Kidney (tissue), 14 donors: ENCODE results near the gene LRCOL1. TPM values are rescaled to one million over a fixed set of nuclear protein-coding genes. Genes with fewer than 3 reads are reported as not detected.

ENCODE experiments used
- DNase-seq, 5 donors: peaks; one replicate each; pipeline ENCODE4 v3.0.0-alpha.2; 2013 to 2020
- FAIRE-seq: peaks from 2 replicates; lab custom pipeline; 2012; peaks lifted over from hg19 to GRCh38; lab: Jason Lieb, UNC
- H3K27ac ChIP-seq, 2 donors: one replicate each; pipeline ENCODE4 v1.7.0; 2013; ENCODE audit warnings: low read depth in 2 of 2, low read length in 2 of 2, inconsistent platforms in 1 of 2
- H3K27me3 ChIP-seq: one replicate; pipeline ENCODE4 v1.7.1; 2013; ENCODE audit warnings: low read length, inconsistent platforms; ENCODE audit not compliant: control insufficient read depth, insufficient read depth
- H3K36me3 ChIP-seq, 3 donors: one replicate each; pipeline versions ENCODE4 v1.7.0 to v1.7.1; 2013; ENCODE audit warnings: low read length in 3 of 3, control low read depth in 1 of 3, inconsistent platforms in 1 of 3; ENCODE audit not compliant: insufficient read depth in 3 of 3, control insufficient read depth in 2 of 3
- H3K4me1 ChIP-seq, 3 donors: one replicate each; pipeline versions ENCODE4 v1.7.0 to v1.7.1; 2013; ENCODE audit warnings: low read length in 3 of 3, inconsistent platforms in 1 of 3, low read depth in 1 of 3; ENCODE audit not compliant: control insufficient read depth in 2 of 3, insufficient read depth in 2 of 3
- H3K4me3 ChIP-seq, 3 donors: one replicate each; pipeline versions ENCODE4 v1.7.0 to v1.8.1; 2013; ENCODE audit warnings: low read length in 3 of 3, control low read depth in 1 of 3, inconsistent platforms in 1 of 3
- H3K9ac ChIP-seq, 3 donors: one replicate each; pipeline versions ENCODE4 v1.7.0 to v1.7.1; 2013; ENCODE audit warnings: low read length in 3 of 3, control low read depth in 1 of 3, inconsistent platforms in 1 of 3
- H3K9me3 ChIP-seq, 3 donors: one replicate each; pipeline versions ENCODE4 v1.7.0 to v1.7.1; 2013; ENCODE audit warnings: low read length in 3 of 3, control low read depth in 1 of 3, inconsistent platforms in 1 of 3; ENCODE audit not compliant: control insufficient read depth in 2 of 3, insufficient read depth in 1 of 3
- CTCF ChIP-seq: IDR thresholded peaks from 3 replicates; pipeline ENCODE4 v1.5.1; 2012; ENCODE audit warnings: mild to moderate bottlenecking, moderate library complexity, borderline replicate concordance; ENCODE audit not compliant: insufficient read depth; ENCODE audit errors: extremely low read depth
- intact Hi-C: fragments of 100-400 bp; cut with DNase I; formaldehyde crosslinking; loops from one replicate; pipeline ENCODE4 v1.11.1; 2022
- polyA plus RNA-seq: library from polyadenylated mRNA; stranded (reverse); fragments of 350-450 nt; fragmentation: Illumina TruSeq; extraction: RNeasy Lipid Tissue Mini Kit (QIAGEN cat#74804); gene quantifications from one replicate; pipeline ENCODE4 v1.2.3, GENCODE V29; 2014; ENCODE audit warnings: low read depth, low replicate concordance; ENCODE audit not compliant: insufficient read depth
- total RNA-seq: library from RNA; stranded (reverse); fragmentation: NEBNext Ultra II Directional; extraction: Animal tissue kit (Norgen Biotek cat#: 25700); gene quantifications from one replicate; pipeline ENCODE4 v1.2.1, GENCODE V29; 2021
- donor health status: control.
- donor health status: control.
- donor health status: control.
- donor health status: control.
- donor health status: control.
- donor health status: DM: yes; HTN: yes; CAD: no.
- donor health status: Normal renal cell carcinoma (clear cell type).

The LRCOL1 gene
- total and polyA plus RNA-seq, 2 donors from 2014 or later: 1.0 to 1.8 TPM

DNA sequence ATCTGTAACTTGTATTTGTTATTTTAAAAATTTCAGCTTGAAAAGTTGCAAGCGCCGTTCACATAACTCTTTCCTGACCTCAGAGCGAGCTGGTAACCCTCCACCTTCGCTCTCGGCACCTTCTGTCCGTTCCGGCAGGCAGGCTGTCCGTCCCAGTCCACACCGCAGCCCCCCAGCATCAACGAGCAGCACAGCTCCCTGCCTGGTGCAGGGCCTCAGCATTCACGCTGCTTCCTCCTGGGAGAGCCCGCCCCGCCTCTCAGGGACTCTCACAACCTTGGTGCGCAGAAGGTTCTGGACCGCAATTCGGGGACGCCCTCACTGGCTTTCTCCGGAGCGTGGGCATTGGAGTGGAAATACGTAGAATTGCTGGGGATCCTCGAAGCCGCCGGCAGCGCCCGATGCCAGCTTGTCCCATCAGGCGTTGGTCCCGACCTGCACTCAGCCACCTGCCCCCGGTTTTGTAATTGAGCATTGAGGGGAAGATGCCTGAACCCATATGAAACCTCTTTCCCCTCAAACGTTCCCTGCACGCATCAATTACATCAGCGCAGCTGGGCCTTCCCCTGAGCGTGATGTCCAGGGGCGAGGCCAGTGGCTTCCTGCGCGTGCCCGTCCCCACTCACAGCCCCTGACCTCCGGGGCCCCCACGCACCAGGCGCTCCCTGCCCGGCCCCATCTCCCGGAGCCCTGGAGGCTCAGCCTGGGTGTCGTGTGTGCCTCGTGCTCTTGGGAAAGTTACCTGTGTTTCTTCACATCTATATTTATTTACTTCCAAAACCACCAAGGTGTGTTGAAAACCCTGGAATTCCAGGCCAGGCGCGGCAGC lies 19.1 kb downstream of the LRCOL1 start:
- Histone ChIP-seq H3K27ac (no peak overlapping the region), H3K4me3 (no peak overlapping the region), H3K4me1 (peaks cover 0 to 7% (median 0%) of the 10 kb centered on the region in 3 donors), H3K27me3 (no peaks in the 10 kb centered on the region), H3K9me3 (no peaks in the 10 kb centered on the region), H3K9ac (no peak overlapping the region), H3K36me3 (no peaks in the 10 kb centered on the region)
- peak in 1 of 5 donors; percentile 75 for DNase-seq
- no peak for TF ChIP-seq CTCF
- no peak for FAIRE-seq
- intact Hi-C loops: no loop called here

GRCh38 chr12:132588821-132589669 lies 21.3 kb downstream of the LRCOL1 start:
- DNase-seq (no peak), FAIRE-seq (no peak)
- Histone ChIP-seq H3K9ac (no peak overlapping the region), H3K9me3 (no peaks in the 10 kb centered on the region), H3K4me3 (no peak overlapping the region), H3K27ac (no peak overlapping the region), H3K4me1 (peaks cover 0 to 7% (median 0%) of the 10 kb centered on the region in 3 donors), H3K27me3 (no peaks in the 10 kb centered on the region), H3K36me3 (no peaks in the 10 kb centered on the region)
- no peak for TF ChIP-seq CTCF
- intact Hi-C loops: no loop called here

DNA sequence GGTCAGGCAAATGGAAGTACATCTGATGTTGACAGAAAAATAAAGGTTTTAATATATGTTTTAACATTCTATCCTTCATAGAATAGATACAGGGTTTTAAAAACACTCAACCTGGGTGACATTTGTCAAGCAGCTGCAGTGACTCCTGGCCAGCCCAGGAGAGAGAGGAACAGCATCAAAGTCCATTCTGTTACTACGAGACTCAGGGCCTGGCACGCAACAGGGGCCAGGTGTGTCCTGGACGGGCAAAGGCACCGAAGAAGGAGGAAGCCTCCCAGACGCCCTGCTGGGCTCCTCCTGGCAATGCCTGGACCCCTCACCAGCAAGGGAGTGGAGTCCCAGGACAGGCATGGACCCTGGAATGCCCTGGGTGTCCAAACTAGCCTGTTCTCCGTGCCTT lies 22.1 kb downstream of the LRCOL1 start:
- Histone ChIP-seq H3K27me3 (no peaks in the 10 kb centered on the region), H3K9me3 (no peaks in the 10 kb centered on the region), H3K27ac (no peak overlapping the region), H3K9ac (no peak overlapping the region), H3K4me1 (peaks cover 0 to 1% (median 0%) of the 10 kb centered on the region in 3 donors), H3K36me3 (no peaks in the 10 kb centered on the region), H3K4me3 (no peak overlapping the region)
- no peak for DNase-seq
- no peak for TF ChIP-seq CTCF
- no peak for FAIRE-seq
- intact Hi-C loops: no loop called here
